Measurements from ENCODE around the gene SCN9A. TPM values are rescaled to one million over a fixed set of nuclear protein-coding genes. Genes with fewer than 3 reads are reported as not detected.

SCN9A gene
- total and polyA plus RNA-seq, 2 donors (not counting 1 experiment from before 2014, with no cell fraction given): not detected

GRCh38 chr2:166240387-166241313 lies 135.1 kb downstream of the SCN9A start:
- Histone ChIP-seq H2AFZ (ENCODE audit: insufficient read depth, low read depth, low read length, poor library complexity, severe bottlenecking) (no peak overlapping the region), H3K4me2 (replicated peaks; ENCODE audit: low read depth, low read length, poor library complexity, severe bottlenecking) (no peak overlapping the region), H3K9ac (ENCODE audit: low read length) (no peak overlapping the region), H3K27me3 (replicated peaks in 1 of 4; ENCODE audit: control extremely low read depth in 1 of 4, control insufficient read depth in 3 of 4, insufficient read depth in 4 of 4, low read length in 3 of 4) (no peaks in the 10 kb centered on the region), H3K4me1 (ENCODE audit: control insufficient read depth in 2 of 2, insufficient read depth in 2 of 2, low read length in 2 of 2) (no peaks in the 10 kb centered on the region), H3K36me3 (replicated peaks in 1 of 2; ENCODE audit: control extremely low read depth in 1 of 2, control insufficient read depth in 1 of 2, extremely low read depth in 1 of 2, insufficient read depth in 2 of 2, low read length in 1 of 2) (no peaks in the 10 kb centered on the region), H4K20me1 (ENCODE audit: control insufficient read depth, insufficient read depth, low read length, poor library complexity, severe bottlenecking) (no peaks in the 10 kb centered on the region), H3K9me3 (ENCODE audit: control extremely low read depth in 1 of 3, control insufficient read depth in 2 of 3, insufficient read depth in 1 of 3, low read length in 2 of 3) (no peaks in the 10 kb centered on the region), H3K27ac (ENCODE audit: low read length in 2 of 2) (no peak overlapping the region), H3K79me2 (ENCODE audit: control insufficient read depth, insufficient read depth, low read length) (no peaks in the 10 kb centered on the region), H3K4me3 (ENCODE audit: control extremely low read depth in 1 of 5, extremely low read depth in 1 of 5, insufficient read depth in 1 of 5, low read depth in 2 of 5, low read length in 4 of 5) (no peak overlapping the region)
- Mint-ChIP-seq H3K9me3 (ENCODE audit: insufficient read depth) (no peaks in the 10 kb centered on the region), H3K4me3 (no peak overlapping the region), H3K4me1 (no peaks in the 10 kb centered on the region), H3K27ac (no peak overlapping the region), H3K27me3 (no peaks in the 10 kb centered on the region)
- TF ChIP-seq EZH2 (IDR thresholded peaks at IDR 0.05; ENCODE audit: borderline replicate concordance, insufficient read depth, low read depth, low read length, poor library complexity, severe bottlenecking) (no peak), CTCF (IDR thresholded peaks at IDR 0.05) (no peak)
- ATAC-seq (ENCODE audit: low read depth) (no peak), DNase-seq (no peak)
- POLR2A ChIA-PET: no interaction called here
- CTCF ChIA-PET: no interaction called here
- WGBS (ENCODE audit: insufficient coverage): no CpG with 5 or more reads among the region's 1 CpG
- intact Hi-C loops (cut with micrococcal nuclease): no loop called here

- Histone ChIP-seq H3K4me3 (ENCODE audit: control extremely low read depth in 1 of 5, extremely low read depth in 1 of 5, insufficient read depth in 1 of 5, low read depth in 2 of 5, low read length in 4 of 5) (no peak overlapping the region), H3K4me1 (ENCODE audit: control insufficient read depth in 2 of 2, insufficient read depth in 2 of 2, low read length in 2 of 2) (no peaks in the 10 kb centered on the region), H4K20me1 (ENCODE audit: control insufficient read depth, insufficient read depth, low read length, poor library complexity, severe bottlenecking) (no peaks in the 10 kb centered on the region), H3K27ac (ENCODE audit: low read length in 2 of 2) (no peak overlapping the region), H3K9me3 (ENCODE audit: control extremely low read depth in 1 of 3, control insufficient read depth in 2 of 3, insufficient read depth in 1 of 3, low read length in 2 of 3) (no peaks in the 10 kb centered on the region), H3K36me3 (replicated peaks in 1 of 2; ENCODE audit: control extremely low read depth in 1 of 2, control insufficient read depth in 1 of 2, extremely low read depth in 1 of 2, insufficient read depth in 2 of 2, low read length in 1 of 2) (no peaks in the 10 kb centered on the region), H2AFZ (ENCODE audit: insufficient read depth, low read depth, low read length, poor library complexity, severe bottlenecking) (no peak overlapping the region), H3K79me2 (ENCODE audit: control insufficient read depth, insufficient read depth, low read length) (no peaks in the 10 kb centered on the region), H3K9ac (ENCODE audit: low read length) (no peak overlapping the region), H3K4me2 (replicated peaks; ENCODE audit: low read depth, low read length, poor library complexity, severe bottlenecking) (no peak overlapping the region), H3K27me3 (replicated peaks in 1 of 4; ENCODE audit: control extremely low read depth in 1 of 4, control insufficient read depth in 3 of 4, insufficient read depth in 4 of 4, low read length in 3 of 4) (no peaks in the 10 kb centered on the region)
- TF ChIP-seq CTCF (IDR thresholded peaks at IDR 0.05) (no peak), EZH2 (IDR thresholded peaks at IDR 0.05; ENCODE audit: borderline replicate concordance, insufficient read depth, low read depth, low read length, poor library complexity, severe bottlenecking) (no peak)
- WGBS (ENCODE audit: insufficient coverage): 90% methylated on average over 2 of the region's 3 CpGs
- ChIA-PET POLR2A (no interaction called here), CTCF (no interaction called here)
- Mint-ChIP-seq H3K9me3 (ENCODE audit: insufficient read depth) (no peaks in the 10 kb centered on the region), H3K4me3 (no peak overlapping the region), H3K27me3 (no peaks in the 10 kb centered on the region), H3K27ac (no peak overlapping the region), H3K4me1 (no peaks in the 10 kb centered on the region)
- DNase-seq (no peak), ATAC-seq (ENCODE audit: low read depth) (no peak)
- intact Hi-C loops (cut with micrococcal nuclease): no loop called here
Observed at GRCh38 chr2:166239548-166239947, 136.2 kb downstream of the SCN9A start.
